ENCODE measurements around the gene NDRG2. TPM values are rescaled to one million over a fixed set of nuclear protein-coding genes. Genes with fewer than 3 reads are reported as not detected.

The NDRG2 gene
- total RNA-seq, result 100 to 1,000 TPM; 269 to 433 (median 295) TPM

DNA sequence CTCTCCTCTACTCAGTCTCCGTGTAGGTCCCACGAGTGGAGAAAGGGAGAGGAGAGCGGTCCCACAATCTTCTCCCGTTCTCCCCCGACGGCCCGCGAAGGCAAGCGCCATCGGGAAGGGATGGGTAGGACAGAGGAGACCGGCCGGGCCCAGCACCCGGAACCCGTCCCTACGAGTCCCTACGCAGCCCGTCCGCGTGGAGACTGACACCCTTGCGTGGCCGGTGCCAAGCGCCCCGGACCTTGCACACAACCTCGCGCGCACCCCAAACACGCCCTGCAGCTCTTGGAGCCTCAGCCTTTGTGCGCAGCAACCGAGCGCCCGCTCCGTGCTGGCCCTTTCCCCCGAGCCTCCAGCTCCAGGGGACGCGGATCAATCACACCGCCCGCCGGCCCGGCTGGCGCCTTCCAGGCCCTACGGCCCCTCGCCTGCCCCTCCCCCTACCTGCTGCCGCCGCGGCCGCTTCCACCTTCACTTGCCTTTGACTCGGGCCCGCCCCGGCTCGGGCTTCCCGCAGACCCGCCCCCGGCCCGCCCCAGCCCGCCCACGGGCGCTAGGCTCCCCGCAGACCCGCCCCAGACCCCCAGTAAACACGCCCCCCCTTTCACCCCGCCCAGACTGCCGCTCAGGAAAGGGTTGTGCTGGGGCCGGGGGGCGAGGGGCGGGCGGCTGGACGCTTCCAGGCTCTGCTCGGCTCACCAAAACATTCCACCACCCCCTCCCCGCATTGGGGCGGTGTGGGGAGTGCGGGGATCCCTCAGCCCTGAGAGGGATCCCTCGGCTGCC, at the start of gene NDRG2:
TSS of gene NDRG2 (minus strand) at position 477 of the 786 bp plus-strand sequence. CDS start 1,746 bp downstream, outside the sequence.
- H3K27ac ChIP-seq, result peak within 1 kb of the TSS; percentile 94
- 1% methylated on average over 18 of the region's 72 CpGs for WGBS
- peaks cover 20% of the 10 kb centered on the region for H3K36me3 ChIP-seq
- H3K4me3 ChIP-seq, result peak within 1 kb of the TSS; percentile 86
- no peaks in the 10 kb centered on the region for H3K27me3 ChIP-seq
- DNase-seq (ENCODE audit: low spot score in 2 of 2), result peak; percentile 86 to 90
- H3K4me1 ChIP-seq, result peaks cover 58% of the 10 kb centered on the region
- TF ChIP-seq POLR2AphosphoS5 (IDR thresholded peaks at IDR 0.05) (peak in 1 of 3 donors; percentile 19), EP300 (IDR thresholded peaks at IDR 0.05) (no peak)
- no peaks in the 10 kb centered on the region for H3K9me3 ChIP-seq

DNA sequence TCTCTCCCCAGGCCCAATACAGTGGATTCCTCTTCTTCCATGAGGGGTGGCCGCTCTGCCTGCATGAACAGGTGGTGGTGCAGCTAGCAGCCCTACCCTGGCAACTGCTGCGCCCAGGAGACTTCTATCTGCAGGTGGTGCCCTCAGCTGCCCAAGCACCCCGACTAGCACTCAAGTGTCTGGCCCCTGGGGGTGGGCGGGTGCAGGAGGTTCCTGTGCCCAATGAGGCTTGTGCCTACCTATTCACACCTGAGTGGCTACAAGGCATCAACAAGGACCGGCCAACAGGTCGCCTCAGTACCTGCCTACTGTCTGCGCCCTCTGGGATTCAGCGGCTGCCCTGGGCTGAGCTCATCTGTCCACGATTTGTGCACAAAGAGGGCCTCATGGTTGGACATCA, 49.1 kb upstream of the NDRG2 start:
- Histone ChIP-seq H3K27ac (no peak overlapping the region), H3K27me3 (no peaks in the 10 kb centered on the region), H3K4me3 (no peak overlapping the region), H3K36me3 (peaks cover 33% of the 10 kb centered on the region), H3K4me1 (peaks cover 34% of the 10 kb centered on the region), H3K9me3 (no peaks in the 10 kb centered on the region)
- TF ChIP-seq EP300 (IDR thresholded peaks at IDR 0.05) (no peak), POLR2A (IDR thresholded peaks at IDR 0.05) (no peak), POLR2AphosphoS5 (IDR thresholded peaks at IDR 0.05) (no peak)
- TF ChIP-seq, protein P1, sequence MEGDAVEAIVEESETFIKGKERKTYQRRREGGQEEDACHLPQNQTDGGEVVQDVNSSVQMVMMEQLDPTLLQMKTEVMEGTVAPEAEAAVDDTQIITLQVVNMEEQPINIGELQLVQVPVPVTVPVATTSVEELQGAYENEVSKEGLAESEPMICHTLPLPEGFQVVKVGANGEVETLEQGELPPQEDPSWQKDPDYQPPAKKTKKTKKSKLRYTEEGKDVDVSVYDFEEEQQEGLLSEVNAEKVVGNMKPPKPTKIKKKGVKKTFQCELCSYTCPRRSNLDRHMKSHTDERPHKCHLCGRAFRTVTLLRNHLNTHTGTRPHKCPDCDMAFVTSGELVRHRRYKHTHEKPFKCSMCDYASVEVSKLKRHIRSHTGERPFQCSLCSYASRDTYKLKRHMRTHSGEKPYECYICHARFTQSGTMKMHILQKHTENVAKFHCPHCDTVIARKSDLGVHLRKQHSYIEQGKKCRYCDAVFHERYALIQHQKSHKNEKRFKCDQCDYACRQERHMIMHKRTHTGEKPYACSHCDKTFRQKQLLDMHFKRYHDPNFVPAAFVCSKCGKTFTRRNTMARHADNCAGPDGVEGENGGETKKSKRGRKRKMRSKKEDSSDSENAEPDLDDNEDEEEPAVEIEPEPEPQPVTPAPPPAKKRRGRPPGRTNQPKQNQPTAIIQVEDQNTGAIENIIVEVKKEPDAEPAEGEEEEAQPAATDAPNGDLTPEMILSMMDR (IDR thresholded peaks at IDR 0.05), result no peak
- no peak for DNase-seq (ENCODE audit: low spot score in 2 of 2)
- 90% methylated on average over 8 of the region's 9 CpGs for WGBS

DNA sequence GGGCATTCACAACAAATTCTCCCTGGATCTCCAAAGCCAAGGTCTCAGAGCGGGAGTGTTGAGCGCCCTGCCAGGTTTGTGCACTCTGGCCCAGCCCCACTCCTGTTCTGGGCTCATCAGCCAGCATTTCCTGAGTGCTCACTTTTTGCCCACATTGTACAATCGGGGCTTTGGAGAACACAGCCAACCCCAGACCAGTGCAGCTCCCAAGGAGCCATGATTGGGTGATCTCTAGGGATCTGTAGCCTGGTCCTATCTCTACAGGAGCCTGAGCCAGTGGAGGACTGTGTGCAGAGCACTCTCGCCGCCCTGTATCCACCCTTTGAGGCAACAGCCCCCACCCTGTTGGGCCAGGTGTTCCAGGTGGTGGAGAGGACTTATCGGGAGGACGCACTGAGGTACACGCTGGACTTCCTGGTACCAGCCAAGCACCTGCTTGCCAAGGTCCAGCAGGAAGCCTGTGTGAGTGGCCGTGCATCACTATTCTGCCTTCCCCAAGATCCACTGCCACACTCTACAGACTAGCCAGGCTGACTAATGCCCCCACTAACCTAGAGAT, 48.0 kb upstream of the NDRG2 start:
- Histone ChIP-seq H3K4me3 (no peak overlapping the region), H3K9me3 (no peaks in the 10 kb centered on the region), H3K4me1 (peaks cover 42% of the 10 kb centered on the region), H3K27me3 (no peaks in the 10 kb centered on the region), H3K27ac (peak overlapping the region; percentile 90), H3K36me3 (peaks cover 24% of the 10 kb centered on the region)
- WGBS, result 84% methylated on average over 4 of the region's 9 CpGs
- no peak for DNase-seq (ENCODE audit: low spot score in 2 of 2)
- TF ChIP-seq EP300 (IDR thresholded peaks at IDR 0.05), result no peak
- TF ChIP-seq, protein P1 (IDR thresholded peaks at IDR 0.05), result no peak
- TF ChIP-seq POLR2AphosphoS5 (IDR thresholded peaks at IDR 0.05), result no peak
- no peak for TF ChIP-seq POLR2A (IDR thresholded peaks at IDR 0.05)

DNA sequence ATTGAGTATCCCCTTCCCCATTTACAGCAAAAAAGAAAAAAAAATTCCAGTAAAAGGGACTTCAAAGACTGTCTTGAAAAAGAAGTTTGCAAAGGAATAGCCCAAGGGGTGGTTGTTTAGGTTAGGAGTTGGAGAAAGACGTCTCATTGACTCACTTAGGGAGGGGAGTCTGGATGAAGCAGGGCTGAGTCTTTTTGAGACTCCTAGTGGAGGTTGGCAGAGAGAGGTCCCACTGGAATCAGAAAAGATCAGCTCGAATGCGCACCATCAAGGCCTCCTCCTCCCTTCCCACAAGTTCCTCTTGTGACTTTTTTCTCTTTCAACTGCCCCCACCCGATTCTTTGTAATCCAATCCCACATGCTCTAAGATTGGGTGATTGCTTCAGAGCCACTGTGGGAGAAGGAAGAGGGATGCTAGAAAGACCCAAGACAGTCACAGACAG, 47.2 kb upstream of the NDRG2 start:
- Histone ChIP-seq H3K4me1 (peaks cover 42% of the 10 kb centered on the region), H3K4me3 (peak overlapping the region; percentile 88), H3K27ac (peak overlapping the region; percentile 90), H3K36me3 (peaks cover 24% of the 10 kb centered on the region), H3K27me3 (no peaks in the 10 kb centered on the region), H3K9me3 (no peaks in the 10 kb centered on the region)
- no peak for DNase-seq (ENCODE audit: low spot score in 2 of 2)
- WGBS, result 39% methylated on average over 4 of the region's 4 CpGs
- TF ChIP-seq EP300 (IDR thresholded peaks at IDR 0.05) (no peak), POLR2AphosphoS5 (IDR thresholded peaks at IDR 0.05) (no peak), POLR2A (IDR thresholded peaks at IDR 0.05) (no peak)
- TF ChIP-seq, protein P1 (IDR thresholded peaks at IDR 0.05), result no peak

DNA sequence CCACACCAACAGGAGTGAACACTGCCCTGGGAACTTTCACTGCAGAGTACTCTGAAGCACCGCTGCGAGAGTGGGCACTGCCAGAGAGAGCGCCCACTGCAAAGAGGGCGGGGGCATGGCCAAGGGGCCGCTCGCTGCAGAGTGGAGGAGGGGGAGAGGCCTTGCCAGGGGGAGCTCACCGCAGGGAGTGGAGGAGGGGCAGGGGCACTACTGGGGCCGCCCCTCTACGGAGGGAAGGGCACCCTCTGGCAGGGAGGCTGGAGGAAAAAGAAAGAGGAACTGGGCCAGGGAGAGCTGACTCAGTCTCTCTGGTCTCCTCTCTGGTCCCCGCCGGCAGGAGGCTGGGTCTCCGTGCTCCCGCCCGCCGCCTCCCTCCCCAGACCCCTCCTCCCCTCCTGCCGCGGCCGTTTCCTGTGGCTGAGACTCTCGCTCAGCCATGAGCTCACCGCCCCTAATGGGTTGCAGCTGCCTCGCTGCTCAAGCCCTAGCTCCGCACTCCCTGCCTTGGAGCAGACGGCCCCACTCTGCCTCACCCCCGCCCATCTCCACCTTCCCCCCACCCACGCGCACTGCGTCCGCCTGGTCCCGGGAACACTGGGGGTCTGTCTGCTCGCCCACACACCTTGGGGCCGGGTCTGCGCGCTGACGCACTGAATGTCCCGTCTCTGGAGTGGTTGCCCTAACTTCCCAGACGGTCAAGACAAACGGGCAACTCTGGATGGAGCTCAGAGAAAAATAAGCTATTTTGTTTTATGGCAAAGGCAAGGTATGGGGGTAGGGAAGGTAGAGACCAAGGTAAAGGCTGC, 46.6 kb upstream of the NDRG2 start:
- no peaks in the 10 kb centered on the region for H3K9me3 ChIP-seq
- H3K27ac ChIP-seq, result peak overlapping the region; percentile 90
- DNase-seq (ENCODE audit: low spot score in 2 of 2), result peak; percentile 88 to 93
- H3K4me1 ChIP-seq, result peaks cover 42% of the 10 kb centered on the region
- H3K36me3 ChIP-seq, result peaks cover 19% of the 10 kb centered on the region
- H3K27me3 ChIP-seq, result no peaks in the 10 kb centered on the region
- no peak for TF ChIP-seq EP300 (IDR thresholded peaks at IDR 0.05)
- no peak for TF ChIP-seq POLR2AphosphoS5 (IDR thresholded peaks at IDR 0.05)
- TF ChIP-seq, protein P1 (IDR thresholded peaks at IDR 0.05), result no peak
- TF ChIP-seq POLR2A (IDR thresholded peaks at IDR 0.05), result no peak
- 1% methylated on average over 23 of the region's 37 CpGs for WGBS
- peak overlapping the region; percentile 88 for H3K4me3 ChIP-seq
